ENCODE results near the gene SOCS4.

GRCh38 chr14:55045087-55045486, 18.1 kb downstream of the SOCS4 start:
- TF ChIP-seq CTCF (IDR thresholded peaks at IDR 0.05; ENCODE audit: low read depth, low read length) = no peak
- TF ChIP-seq EZH2phosphoT487 (IDR thresholded peaks at IDR 0.05; ENCODE audit: low read depth) = no peak

Data from OCI-LY3 (cell line).